ENCODE measurements around the gene EFS. TPM values are rescaled to one million over a fixed set of nuclear protein-coding genes. Genes with fewer than 3 reads are reported as not detected.

Gene EFS
- total RNA-seq, 2 experiments from 2014 or later: not detected

GRCh38 chr14:23351681-23352505 lies 13.1 kb downstream of the EFS start:
- intact Hi-C loops (cut with micrococcal nuclease): no loop called here
- CTCF ChIA-PET: interaction anchor here (1.1 to 2.8 kb wide), 3 partner anchors 13 to 28 kb away, joined by 3 to 19 read pairs (median 7); no protein-coding TSS in a partner anchor
- peak overlapping the region; percentile 54 for H3K4me3 Mint-ChIP-seq

GRCh38 chr14:23349156-23349845 lies 15.7 kb downstream of the EFS start:
- H3K4me1 Mint-ChIP-seq (ENCODE audit: low read depth): peaks cover 4% of the 10 kb centered on the region
- POLR2A ChIA-PET: interaction anchor here (1.1 kb wide), 1 partner anchor 11 kb away, joined by 3 read pairs; no protein-coding TSS in a partner anchor
- peaks cover 26% of the 10 kb centered on the region for H3K27me3 Mint-ChIP-seq
- ATAC-seq: no peak
- no peaks in the 10 kb centered on the region for H3K36me3 Mint-ChIP-seq (ENCODE audit: low read depth)
- no peak overlapping the region for H3K27ac Mint-ChIP-seq
- DNase-seq: no peak
- intact Hi-C loops (cut with micrococcal nuclease): no loop called here
- no peak for TF ChIP-seq CTCF (IDR thresholded peaks at IDR 0.05)
- H3K9me3 Mint-ChIP-seq: no peaks in the 10 kb centered on the region
- CTCF ChIA-PET: no interaction called here
- H3K4me3 Mint-ChIP-seq: no peak overlapping the region

More at GRCh38 chr14:23351681-23352505, 13.1 kb downstream of the EFS start:
- no peaks in the 10 kb centered on the region for H3K9me3 Mint-ChIP-seq
- DNase-seq (peak; percentile 6), ATAC-seq (peak; percentile 45)
- H3K27ac Mint-ChIP-seq: no peak overlapping the region
- H3K4me1 Mint-ChIP-seq (ENCODE audit: low read depth): peaks cover 4% of the 10 kb centered on the region
- H3K36me3 Mint-ChIP-seq (ENCODE audit: low read depth): no peaks in the 10 kb centered on the region
- TF ChIP-seq CTCF (IDR thresholded peaks at IDR 0.05): no peak
- peaks cover 35% of the 10 kb centered on the region for H3K27me3 Mint-ChIP-seq
- POLR2A ChIA-PET: interaction anchor here (2.0 kb wide), 1 partner anchor 30 kb away, joined by 6 read pairs; the partner anchor contains the start of gene PABPN1

- no peak for TF ChIP-seq CTCF (IDR thresholded peaks at IDR 0.05)
- Mint-ChIP-seq H3K9me3 (no peaks in the 10 kb centered on the region), H3K4me1 (ENCODE audit: low read depth) (peaks cover 4% of the 10 kb centered on the region), H3K4me3 (no peak overlapping the region), H3K27ac (no peak overlapping the region), H3K27me3 (peaks cover 16% of the 10 kb centered on the region), H3K36me3 (ENCODE audit: low read depth) (no peaks in the 10 kb centered on the region)
- intact Hi-C loops (cut with micrococcal nuclease): no loop called here
- ATAC-seq: no peak
- POLR2A ChIA-PET: no interaction called here
- CTCF ChIA-PET: interaction anchor here (1.2 kb wide), 1 partner anchor 20 kb away, joined by 3 read pairs; no protein-coding TSS in a partner anchor
- no peak for DNase-seq
Measured at GRCh38 chr14:23348297-23348655, 16.7 kb downstream of the EFS start.

GRCh38 chr14:23347406-23348296 lies 17.3 kb downstream of the EFS start:
- H3K36me3 Mint-ChIP-seq (ENCODE audit: low read depth): no peaks in the 10 kb centered on the region
- ChIA-PET CTCF (interaction anchor here (1.2 to 1.9 kb wide), 2 partner anchors 19 to 32 kb away, joined by 3 to 6 read pairs; no protein-coding TSS in a partner anchor), POLR2A (no interaction called here)
- ATAC-seq (no peak), DNase-seq (no peak)
- H3K4me1 Mint-ChIP-seq (ENCODE audit: low read depth): peaks cover 2% of the 10 kb centered on the region
- intact Hi-C loops (cut with micrococcal nuclease): no loop called here
- H3K4me3 Mint-ChIP-seq: no peak overlapping the region
- no peak for TF ChIP-seq CTCF (IDR thresholded peaks at IDR 0.05)
- peaks cover 10% of the 10 kb centered on the region for H3K27me3 Mint-ChIP-seq
- no peaks in the 10 kb centered on the region for H3K9me3 Mint-ChIP-seq
- H3K27ac Mint-ChIP-seq: no peak overlapping the region

Data from activated CD8-positive, alpha-beta T cell treated with anti-CD3 and anti-CD28 coated beads for 36 hours (primary cell).